Stimulated activated CD4-positive, alpha-beta T cell treated with anti-CD3 and anti-CD28 coated beads, Interleukin-12 subunit alpha, Interleukin-12 subunit beta, amount 100 ng/mL, for 48 hours (primary cell): ENCODE data around the gene IBSP.

Experiments used
- DNase-seq, 3 donors: peaks; one replicate each; pipeline ENCODE4 v3.0.0-alpha.2; 2020; ENCODE audit warnings: low read depth in 2 of 3, low spot score in 1 of 3

Gene IBSP

GRCh38 chr4:87799301-87800113 lies at the start of gene IBSP:
IBSP (plus strand) TSS chr4:87799554; CDS start chr4:87802362, 2,808 bp downstream.
- no peak for DNase-seq

- no peak for DNase-seq
Measured at GRCh38 chr4:87749883-87750282, 49.5 kb upstream of the IBSP start.

GRCh38 chr4:87758270-87758669 lies 41.1 kb upstream of the IBSP start:
- no peak for DNase-seq

GRCh38 chr4:87762311-87762710 lies 37.0 kb upstream of the IBSP start:
- DNase-seq = no peak

- DNase-seq = no peak
Measured at GRCh38 chr4:87781569-87781968, 17.8 kb upstream of the IBSP start.

- no peak for DNase-seq
Measured at GRCh38 chr4:87783781-87784180, 15.6 kb upstream of the IBSP start.

GRCh38 chr4:87785731-87786509 lies 13.4 kb upstream of the IBSP start:
- DNase-seq = no peak

GRCh38 chr4:87802858-87803257 lies 3.5 kb downstream of the IBSP start:
- no peak for DNase-seq

- no peak for DNase-seq
Measured at GRCh38 chr4:87803421-87803820, 4.1 kb downstream of the IBSP start.

GRCh38 chr4:87804871-87805270 lies 5.5 kb downstream of the IBSP start:
- no peak for DNase-seq

- no peak for DNase-seq
Measured at GRCh38 chr4:87805971-87806370, 6.6 kb downstream of the IBSP start.

GRCh38 chr4:87806520-87806919 lies 7.2 kb downstream of the IBSP start:
- DNase-seq = no peak

GRCh38 chr4:87807402-87807801 lies 8.0 kb downstream of the IBSP start:
- DNase-seq = no peak

- no peak for DNase-seq
Measured at GRCh38 chr4:87811977-87812376, 12.6 kb downstream of the IBSP start.

- no peak for DNase-seq
Measured at GRCh38 chr4:87819281-87819919, 20.0 kb downstream of the IBSP start.

GRCh38 chr4:87823200-87823599 lies 23.8 kb downstream of the IBSP start:
- no peak for DNase-seq

GRCh38 chr4:87823724-87824123 lies 24.4 kb downstream of the IBSP start:
- DNase-seq = no peak

GRCh38 chr4:87824352-87824751 lies 25.0 kb downstream of the IBSP start:
- DNase-seq = no peak

- DNase-seq = no peak
Measured at GRCh38 chr4:87832669-87833068, 33.3 kb downstream of the IBSP start, which contains the start of gene MEPE. MEPE (plus strand) TSS chr4:87832969; CDS start chr4:87834715, 1,746 bp downstream.

- DNase-seq = no peak
Measured at GRCh38 chr4:87834401-87834800, 35.0 kb downstream of the IBSP start.

GRCh38 chr4:87835197-87835596 lies 35.8 kb downstream of the IBSP start:
- no peak for DNase-seq

GRCh38 chr4:87835743-87836142 lies 36.4 kb downstream of the IBSP start:
- no peak for DNase-seq
